H9 (cell line): Measurements from ENCODE around the gene TTC7B. TPM values are rescaled to one million over a fixed set of nuclear protein-coding genes. Genes with fewer than 3 reads are reported as not detected.

Experiments
- DNase-seq: peaks from one replicate; pipeline ENCODE4 v3.0.0-alpha.2; 2017
- H2AFZ ChIP-seq: one replicate; pipeline ENCODE4 v1.6.1; 2013; ENCODE audit warnings: mild to moderate bottlenecking, low read length, control low read depth, moderate library complexity
- H2AK5ac ChIP-seq: 2 replicates; pipeline ENCODE4 v1.6.1; 2013; ENCODE audit warnings: low read length, control low read depth, mixed read lengths; ENCODE audit not compliant: insufficient read length
- H2BK120ac ChIP-seq: one replicate; pipeline ENCODE4 v1.6.1; 2013; ENCODE audit warnings: low read depth, mild to moderate bottlenecking, low read length, control low read depth, inconsistent platforms; ENCODE audit not compliant: poor library complexity, severe bottlenecking
- H2BK12ac ChIP-seq: 2 replicates; pipeline ENCODE4 v1.6.1; 2013; ENCODE audit warnings: low read length, control low read depth, mixed read lengths, low read depth; ENCODE audit not compliant: insufficient read length
- H2BK15ac ChIP-seq: 2 replicates; pipeline ENCODE4 v1.6.1; 2013; ENCODE audit warnings: low read depth, low read length, control low read depth
- H2BK20ac ChIP-seq: one replicate; pipeline ENCODE4 v1.6.1; 2013; ENCODE audit warnings: low read depth, mild to moderate bottlenecking, low read length, control low read depth, inconsistent platforms; ENCODE audit not compliant: poor library complexity, severe bottlenecking
- H2BK5ac ChIP-seq: 2 replicates; pipeline ENCODE4 v1.6.1; 2013; ENCODE audit warnings: low read length, control low read depth, mixed read lengths; ENCODE audit not compliant: insufficient read length
- H3K14ac ChIP-seq: 2 replicates; pipeline ENCODE4 v1.6.1; 2013; ENCODE audit warnings: low read length, control low read depth; ENCODE audit not compliant: insufficient read depth
- H3K18ac ChIP-seq: 2 replicates; pipeline ENCODE4 v1.6.1; 2013; ENCODE audit warnings: low read depth, mild to moderate bottlenecking, mixed read lengths, low read length, control low read depth; ENCODE audit not compliant: insufficient read length
- H3K23ac ChIP-seq: 2 replicates; pipeline ENCODE4 v1.6.1; 2013; ENCODE audit warnings: low read length, control low read depth, mixed read lengths, low read depth; ENCODE audit not compliant: insufficient read length
- H3K23me2 ChIP-seq: 2 replicates; pipeline ENCODE4 v1.6.1; 2013; ENCODE audit warnings: low read depth, mild to moderate bottlenecking, mixed read lengths, low read length, control low read depth; ENCODE audit not compliant: insufficient read length, poor library complexity, severe bottlenecking
- H3K27ac ChIP-seq: 2 replicates; pipeline ENCODE4 v1.5.1; 2013; ENCODE audit warnings: low read length, control low read depth, mixed read lengths, low read depth; ENCODE audit not compliant: insufficient read length
- H3K27me3 ChIP-seq: 2 replicates; pipeline ENCODE4 v1.6.1; 2013; ENCODE audit warnings: low read length, control low read depth, inconsistent platforms; ENCODE audit not compliant: insufficient read depth
- H3K4ac ChIP-seq: 2 replicates; pipeline ENCODE4 v1.6.1; 2013; ENCODE audit warnings: low read depth, mild to moderate bottlenecking, control low read depth, inconsistent platforms, low read length, moderate library complexity
- H3K4me1 ChIP-seq: 2 replicates; pipeline ENCODE4 v1.6.1; 2013; ENCODE audit warnings: low read length, control low read depth, inconsistent platforms; ENCODE audit not compliant: insufficient read depth
- H3K4me2 ChIP-seq: 2 replicates; pipeline ENCODE4 v1.6.1; 2013; ENCODE audit warnings: low read length, control low read depth, mixed read lengths; ENCODE audit not compliant: insufficient read length, insufficient read depth
- H3K56ac ChIP-seq: 2 replicates; pipeline ENCODE4 v1.6.1; 2013; ENCODE audit warnings: low read depth, mild to moderate bottlenecking, mixed read lengths, low read length, control low read depth; ENCODE audit not compliant: insufficient read length
- H3K79me1 ChIP-seq: 2 replicates; pipeline ENCODE4 v1.6.1; 2013; ENCODE audit warnings: low read depth, mild to moderate bottlenecking, moderate library complexity, low read length, control low read depth, inconsistent platforms; ENCODE audit not compliant: insufficient read depth, poor library complexity, severe bottlenecking
- H3K79me2 ChIP-seq: 2 replicates; pipeline ENCODE4 v1.6.1; 2013; ENCODE audit warnings: low read length, control low read depth, inconsistent platforms; ENCODE audit not compliant: insufficient read depth
- H3K9ac ChIP-seq: 2 replicates; pipeline ENCODE4 v1.6.1; 2013; ENCODE audit warnings: low read length, control low read depth, mixed read lengths; ENCODE audit not compliant: insufficient read length; ENCODE audit errors: extremely low read depth
- H3K9me3 ChIP-seq: one replicate; pipeline ENCODE4 v1.6.1; 2013; ENCODE audit warnings: low read depth, low read length, inconsistent platforms; ENCODE audit not compliant: control insufficient read depth
- H3T11ph ChIP-seq: one replicate; pipeline ENCODE4 v1.6.1; 2013; ENCODE audit warnings: mild to moderate bottlenecking, low read length, control low read depth, inconsistent platforms
- H4K20me1 ChIP-seq: one replicate; pipeline ENCODE4 v1.6.1; 2013; ENCODE audit not compliant: control insufficient read depth, insufficient read length, insufficient read depth
- H4K5ac ChIP-seq: 2 replicates; pipeline ENCODE4 v1.6.1; 2013; ENCODE audit warnings: low read depth, mild to moderate bottlenecking, mixed read lengths, low read length, control low read depth; ENCODE audit not compliant: insufficient read length
- H4K8ac ChIP-seq: replicated peaks from 2 replicates; pipeline ENCODE4 v1.6.1; 2013; ENCODE audit warnings: low read length, control low read depth, mixed read lengths, low read depth; ENCODE audit not compliant: insufficient read length
- H4K91ac ChIP-seq: 2 replicates; pipeline ENCODE4 v1.6.1; 2013; ENCODE audit warnings: low read depth, mild to moderate bottlenecking, moderate library complexity, mixed read lengths, low read length, control low read depth; ENCODE audit not compliant: insufficient read length
- H3K27ac Mint-ChIP-seq, 3 experiments: 2 replicates in 2 of 3; 3 replicates in 1 of 3; pipeline ENCODE4 v1.8.0; 2020 to 2021; ENCODE audit warnings: mixed read lengths in 3 of 3, mild to moderate bottlenecking in 1 of 3, moderate library complexity in 1 of 3
- H3K27me3 Mint-ChIP-seq: 2 replicates; pipeline ENCODE4 v1.8.0; 2021; ENCODE audit warnings: low read depth, mild to moderate bottlenecking, moderate library complexity, mixed read lengths
- H3K36me3 Mint-ChIP-seq, 3 experiments: 2 replicates in 2 of 3; 3 replicates in 1 of 3; pipeline ENCODE4 v1.8.0; 2020 to 2021; ENCODE audit warnings: low read depth in 3 of 3, mixed read lengths in 3 of 3; ENCODE audit not compliant: insufficient read depth in 1 of 3
- H3K4me1 Mint-ChIP-seq, 2 experiments: 2 replicates each; pipeline ENCODE4 v1.8.0; 2020; ENCODE audit warnings: mixed read lengths in 2 of 2
- H3K4me3 Mint-ChIP-seq, 2 experiments: 2 replicates in 1 of 2; 3 replicates in 1 of 2; pipeline ENCODE4 v1.8.0; 2020 to 2021; ENCODE audit warnings: mild to moderate bottlenecking in 2 of 2, mixed read lengths in 2 of 2, moderate library complexity in 1 of 2
- H3K9me3 Mint-ChIP-seq, 2 experiments: 2 replicates in 1 of 2; 3 replicates in 1 of 2; pipeline ENCODE4 v1.8.0; 2020; ENCODE audit warnings: mild to moderate bottlenecking in 2 of 2, mixed read lengths in 2 of 2, moderate library complexity in 1 of 2
- WGBS: extraction: QIAGEN DNeasy Blood & Tissue Kit; methylation state at CpG from one replicate; pipeline ENCODE4 v1.1.7; 2013; ENCODE audit warnings: missing lambda C conversion rate, low lambda C conversion rate, mixed read lengths; ENCODE audit not compliant: insufficient read length; ENCODE audit errors: extremely low coverage; 5-methylcytosine and 5-hydroxymethylcytosine counted together
- total RNA-seq: library from RNA; stranded (reverse); gene quantifications from 2 replicates; pipeline ENCODE4 v1.2.1, GENCODE V29; 2021
- TF ChIP-seq, protein P1 (sequence below): fragments of 200-600 bp; sonication (generic); conservative IDR thresholded peaks from 3 replicates; pipeline ENCODE4 v1.8.0; 2021; ENCODE audit warnings: antibody characterized with exemption, mild to moderate bottlenecking

The TTC7B gene
- total RNA-seq, 1 experiment from 2014 or later = 33.7 TPM

DNA sequence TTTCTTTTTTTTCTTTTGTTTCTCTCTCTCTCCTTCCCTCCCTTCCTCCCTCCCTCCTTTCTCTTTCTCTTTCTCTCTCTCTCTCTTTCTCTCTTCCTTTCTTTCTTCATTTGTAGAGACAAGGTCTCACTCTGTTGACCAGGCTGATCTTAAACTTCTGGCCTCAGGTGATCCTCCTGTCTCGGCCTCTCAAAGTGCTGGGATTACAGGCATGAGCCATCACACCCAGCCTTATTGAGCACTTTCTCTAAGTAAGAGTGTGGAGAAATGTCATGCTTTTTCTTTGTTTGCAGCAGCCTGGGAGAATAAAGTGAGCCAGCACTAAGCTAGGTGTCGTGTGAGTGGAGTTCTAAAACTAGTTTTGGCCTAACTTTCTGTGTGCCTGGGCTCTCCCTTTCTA lies 74.0 kb downstream of the TTC7B start:
- Histone ChIP-seq H4K5ac (no peak overlapping the region), H3K23ac (no peak overlapping the region), H3K27ac (no peak overlapping the region), H2AFZ (no peak overlapping the region), H3K14ac (no peak overlapping the region), H2BK15ac (no peak overlapping the region), H3T11ph (no peak overlapping the region), H2BK12ac (no peak overlapping the region), H3K79me2 (no peaks in the 10 kb centered on the region), H2BK20ac (no peak overlapping the region), H2BK120ac (no peak overlapping the region), H4K20me1 (no peaks in the 10 kb centered on the region), H3K79me1 (no peaks in the 10 kb centered on the region), H3K27me3 (no peaks in the 10 kb centered on the region), H3K23me2 (no peaks in the 10 kb centered on the region), H3K4ac (no peak overlapping the region), H4K8ac (no peak overlapping the region), H3K56ac (no peak overlapping the region), H3K4me1 (no peaks in the 10 kb centered on the region), H3K9me3 (no peaks in the 10 kb centered on the region), H3K18ac (no peak overlapping the region), H2AK5ac (no peak overlapping the region), H2BK5ac (no peak overlapping the region), H3K4me2 (no peak overlapping the region), H3K9ac (no peak overlapping the region), H4K91ac (no peak overlapping the region)
- TF ChIP-seq, protein P1, sequence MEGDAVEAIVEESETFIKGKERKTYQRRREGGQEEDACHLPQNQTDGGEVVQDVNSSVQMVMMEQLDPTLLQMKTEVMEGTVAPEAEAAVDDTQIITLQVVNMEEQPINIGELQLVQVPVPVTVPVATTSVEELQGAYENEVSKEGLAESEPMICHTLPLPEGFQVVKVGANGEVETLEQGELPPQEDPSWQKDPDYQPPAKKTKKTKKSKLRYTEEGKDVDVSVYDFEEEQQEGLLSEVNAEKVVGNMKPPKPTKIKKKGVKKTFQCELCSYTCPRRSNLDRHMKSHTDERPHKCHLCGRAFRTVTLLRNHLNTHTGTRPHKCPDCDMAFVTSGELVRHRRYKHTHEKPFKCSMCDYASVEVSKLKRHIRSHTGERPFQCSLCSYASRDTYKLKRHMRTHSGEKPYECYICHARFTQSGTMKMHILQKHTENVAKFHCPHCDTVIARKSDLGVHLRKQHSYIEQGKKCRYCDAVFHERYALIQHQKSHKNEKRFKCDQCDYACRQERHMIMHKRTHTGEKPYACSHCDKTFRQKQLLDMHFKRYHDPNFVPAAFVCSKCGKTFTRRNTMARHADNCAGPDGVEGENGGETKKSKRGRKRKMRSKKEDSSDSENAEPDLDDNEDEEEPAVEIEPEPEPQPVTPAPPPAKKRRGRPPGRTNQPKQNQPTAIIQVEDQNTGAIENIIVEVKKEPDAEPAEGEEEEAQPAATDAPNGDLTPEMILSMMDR = no peak
- no peak overlapping the region for H3K4me3 Mint-ChIP-seq
- no peaks in the 10 kb centered on the region for H3K9me3 Mint-ChIP-seq
- no peaks in the 10 kb centered on the region; a peak in 1 of 7 replicates for H3K36me3 Mint-ChIP-seq
- no peak for DNase-seq
- H3K27me3 Mint-ChIP-seq = no peaks in the 10 kb centered on the region
- H3K27ac Mint-ChIP-seq = 0 out of 7 replicates have a peak overlapping the region, but pooled peaks of 1 of the 3 experiments have one; percentile 9
- no CpG with 5 or more reads among the region's 2 CpGs for WGBS
- H3K4me1 Mint-ChIP-seq = peaks cover 10 to 14% of the 10 kb centered on the region in 2 experiments
